ENCODE data around the gene FPR3.
"Not testable (repeated sequence)": the region's sequence is repeated elsewhere in the genome, so short reads cannot be mapped to it uniquely, and the experiment has no call there.

The FPR3 gene

GRCh38 chr19:51806571-51806970 is 11.6 kb downstream of the FPR3 start:
- not testable (repeated sequence) for DNase-seq (ENCODE audit: low read depth in 1 of 2, low spot score in 1 of 2)

- no peak for DNase-seq (ENCODE audit: low read depth in 1 of 2, low spot score in 1 of 2)
Observed at GRCh38 chr19:51807111-51807701, 12.2 kb downstream of the FPR3 start.

GRCh38 chr19:51807925-51808324 is 13.0 kb downstream of the FPR3 start:
- no peak for DNase-seq (ENCODE audit: low read depth in 1 of 2, low spot score in 1 of 2)

GRCh38 chr19:51808333-51808986 is 13.5 kb downstream of the FPR3 start:
- DNase-seq (ENCODE audit: low read depth in 1 of 2, low spot score in 1 of 2): no peak

GRCh38 chr19:51809787-51810186 is 14.8 kb downstream of the FPR3 start:
- DNase-seq (ENCODE audit: low read depth in 1 of 2, low spot score in 1 of 2): no peak

DNA sequence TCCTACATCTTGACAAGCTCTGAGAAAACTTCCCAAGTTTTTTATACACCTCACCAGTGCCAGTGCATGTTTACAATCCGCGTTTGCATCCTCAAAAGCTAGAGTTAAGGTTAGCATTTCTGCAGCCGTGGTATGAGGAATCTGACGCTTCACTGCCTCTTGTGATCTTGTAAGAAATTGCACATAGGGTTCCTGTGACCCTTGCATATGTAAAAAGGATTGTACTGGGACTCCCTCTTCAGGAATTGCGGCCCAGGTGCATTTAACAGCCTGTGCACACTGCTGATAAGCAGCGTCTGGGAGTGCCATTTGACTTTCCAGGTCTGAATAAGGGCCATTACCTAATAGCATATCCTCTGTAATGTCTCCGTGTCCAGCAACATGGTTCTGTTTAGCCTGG is 15.3 kb downstream of the FPR3 start:
- no peak for DNase-seq (ENCODE audit: low read depth in 1 of 2, low spot score in 1 of 2)

GRCh38 chr19:51811344-51811743 is 16.4 kb downstream of the FPR3 start:
- no peak for DNase-seq (ENCODE audit: low read depth in 1 of 2, low spot score in 1 of 2)

- DNase-seq (ENCODE audit: low read depth in 1 of 2, low spot score in 1 of 2): no peak
Observed at GRCh38 chr19:51815043-51815442, 20.1 kb downstream of the FPR3 start.

GRCh38 chr19:51816711-51817110 is 21.8 kb downstream of the FPR3 start:
- DNase-seq (ENCODE audit: low read depth in 1 of 2, low spot score in 1 of 2): no peak

DNA sequence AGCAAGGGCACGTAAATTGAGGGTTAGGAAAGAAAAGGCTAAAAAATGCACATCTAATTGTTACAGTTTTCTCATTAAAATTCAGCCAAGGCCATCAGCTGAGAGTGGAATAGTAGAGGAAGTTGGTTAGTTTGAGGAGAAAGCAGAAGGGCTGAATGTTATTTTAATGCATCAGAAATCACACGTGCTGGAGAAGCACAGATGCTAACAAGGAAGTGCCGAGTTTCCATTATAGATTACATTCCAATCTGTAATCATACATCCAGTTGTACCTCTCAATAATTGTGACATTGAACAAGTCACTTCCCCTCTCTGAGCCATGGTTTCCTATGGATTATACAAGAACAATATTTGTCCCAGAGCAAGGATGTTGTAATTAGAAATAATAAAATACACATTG is 25.1 kb downstream of the FPR3 start:
- no peak for DNase-seq (ENCODE audit: low read depth in 1 of 2, low spot score in 1 of 2)

- no peak for DNase-seq (ENCODE audit: low read depth in 1 of 2, low spot score in 1 of 2)
Observed at GRCh38 chr19:51820831-51821446, 26.0 kb downstream of the FPR3 start.

DNA sequence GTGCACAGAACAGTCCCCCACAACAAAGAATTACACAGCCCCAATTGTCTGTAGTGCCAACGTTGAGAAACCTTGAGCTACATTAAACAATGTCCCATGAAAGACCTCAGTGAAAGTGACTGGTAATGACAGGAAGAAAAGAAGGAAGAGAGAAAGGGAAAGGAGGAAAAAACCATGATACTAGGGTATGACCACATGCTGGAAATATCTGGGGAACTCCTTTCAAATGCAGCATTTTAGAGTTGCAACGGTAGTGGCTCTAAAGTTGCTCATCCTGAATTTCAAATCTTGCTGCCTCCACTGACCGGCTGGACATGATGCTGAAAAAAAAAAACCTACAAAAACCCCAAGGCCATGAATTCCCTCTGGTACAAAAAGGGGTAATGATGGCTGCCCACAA is 26.5 kb downstream of the FPR3 start:
- no peak for DNase-seq (ENCODE audit: low read depth in 1 of 2, low spot score in 1 of 2)

- DNase-seq (ENCODE audit: low read depth in 1 of 2, low spot score in 1 of 2): no peak
Observed at GRCh38 chr19:51821921-51822320, 27.0 kb downstream of the FPR3 start.

GRCh38 chr19:51822325-51822724 is 27.4 kb downstream of the FPR3 start:
- no peak for DNase-seq (ENCODE audit: low read depth in 1 of 2, low spot score in 1 of 2)

DNA sequence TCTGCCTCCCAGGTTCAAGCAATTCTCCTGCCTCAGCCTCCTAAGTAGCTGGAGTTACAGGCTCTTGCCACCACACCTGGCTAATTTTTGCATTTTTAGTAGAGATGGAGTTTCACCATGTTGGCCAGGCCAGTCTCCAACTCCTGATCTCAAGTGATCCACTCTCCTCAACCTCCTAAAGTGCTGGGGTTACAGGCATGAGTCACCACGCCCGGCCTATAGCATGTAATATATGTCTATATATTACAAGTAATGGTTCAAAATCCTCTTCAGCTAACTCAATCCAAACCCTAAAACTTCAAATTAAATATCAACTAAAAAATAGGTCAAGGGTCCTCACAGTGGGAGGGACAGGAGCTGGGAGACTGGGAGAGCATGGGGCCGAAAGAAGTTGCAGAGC is 28.0 kb downstream of the FPR3 start:
- no peak for DNase-seq (ENCODE audit: low read depth in 1 of 2, low spot score in 1 of 2)

DNA sequence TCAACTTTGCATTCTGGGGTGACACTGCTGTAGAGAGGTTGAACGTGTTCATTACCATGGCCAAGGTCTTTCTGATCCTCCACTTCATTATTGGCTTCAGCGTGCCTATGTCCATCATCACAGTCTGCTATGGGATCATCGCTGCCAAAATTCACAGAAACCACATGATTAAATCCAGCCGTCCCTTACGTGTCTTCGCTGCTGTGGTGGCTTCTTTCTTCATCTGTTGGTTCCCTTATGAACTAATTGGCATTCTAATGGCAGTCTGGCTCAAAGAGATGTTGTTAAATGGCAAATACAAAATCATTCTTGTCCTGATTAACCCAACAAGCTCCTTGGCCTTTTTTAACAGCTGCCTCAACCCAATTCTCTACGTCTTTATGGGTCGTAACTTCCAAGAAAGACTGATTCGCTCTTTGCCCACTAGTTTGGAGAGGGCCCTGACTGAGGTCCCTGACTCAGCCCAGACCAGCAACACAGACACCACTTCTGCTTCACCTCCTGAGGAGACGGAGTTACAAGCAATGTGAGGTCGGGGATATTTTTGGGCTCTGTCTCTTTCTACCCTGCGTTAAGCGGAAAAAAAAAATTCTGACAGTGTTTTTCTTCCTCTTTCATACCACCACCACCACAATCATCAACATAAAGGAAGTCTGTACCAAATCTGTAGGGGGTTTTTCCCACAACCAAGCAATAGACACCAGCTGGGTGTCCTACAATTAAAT is 29.5 kb downstream of the FPR3 start:
- no peak for DNase-seq (ENCODE audit: low read depth in 1 of 2, low spot score in 1 of 2)

DNA sequence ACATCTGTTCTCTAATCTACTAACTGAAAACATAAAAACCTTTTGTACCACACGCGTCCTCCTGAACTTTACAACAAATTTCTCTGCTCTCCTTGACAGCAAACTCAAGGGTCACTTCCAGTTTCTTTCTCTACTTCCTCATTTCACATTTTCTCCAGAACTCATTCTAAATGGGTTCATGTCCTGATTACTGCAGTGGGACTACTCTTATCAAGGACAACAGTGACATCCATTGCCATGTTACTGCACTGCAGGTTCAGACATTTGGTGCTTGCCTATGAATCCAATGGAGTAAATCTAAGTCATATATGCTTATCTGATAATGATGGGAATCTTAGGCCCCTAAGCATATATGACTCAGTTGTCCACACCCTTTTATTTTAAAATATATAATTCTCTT is 35.3 kb downstream of the FPR3 start:
- no peak for DNase-seq (ENCODE audit: low read depth in 1 of 2, low spot score in 1 of 2)

- no peak for DNase-seq (ENCODE audit: low read depth in 1 of 2, low spot score in 1 of 2)
Observed at GRCh38 chr19:51837145-51837544, 42.2 kb downstream of the FPR3 start.

DNA sequence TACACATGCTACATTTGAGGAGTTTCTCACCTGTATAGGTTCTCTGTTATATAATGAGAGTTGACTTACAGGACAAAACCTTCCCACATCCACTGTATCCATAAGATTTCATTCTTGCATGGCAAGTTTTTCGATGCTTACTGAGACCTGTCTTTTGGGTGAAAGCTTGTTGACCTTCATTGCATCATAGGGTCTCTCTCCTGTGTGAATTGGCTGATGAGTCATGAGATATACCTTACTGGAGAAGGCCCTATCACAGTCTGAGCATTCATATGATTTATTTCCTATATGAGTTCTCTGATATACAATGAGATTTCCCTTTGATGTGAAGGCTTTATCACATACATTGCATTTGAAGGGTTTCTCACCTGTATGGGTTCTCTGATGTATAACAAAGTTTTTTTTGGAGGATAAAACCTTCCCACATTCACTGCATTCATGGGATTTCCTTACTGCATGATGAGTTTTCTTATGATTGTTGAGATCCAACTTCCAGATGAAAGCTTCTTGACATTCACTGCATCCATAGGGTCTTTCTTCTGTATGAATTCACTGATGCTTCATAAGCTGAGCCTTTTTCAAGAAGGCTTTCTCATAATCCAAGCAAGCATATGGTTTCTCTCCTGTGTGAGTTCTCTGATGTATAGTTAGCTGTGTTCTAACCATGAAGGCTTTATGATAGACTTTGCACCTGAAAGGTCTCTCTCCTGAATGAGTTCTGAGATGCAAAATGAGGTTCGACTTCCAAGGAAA is 67.1 kb downstream of the FPR3 start:
- no peak for DNase-seq (ENCODE audit: low read depth in 1 of 2, low spot score in 1 of 2)

- DNase-seq (ENCODE audit: low read depth in 1 of 2, low spot score in 1 of 2): no peak
Observed at GRCh38 chr19:51873097-51873496, 78.1 kb downstream of the FPR3 start.

All from activated T-helper 1 cell treated with anti-CD3 and anti-CD28 coated beads, Interleukin-2, amount 50 U/mL, for 16 hours (primary cell).